HG03432 (cell line): Measurements from ENCODE around the gene PNPLA1.
"Not testable (repeated sequence)": the region's sequence is repeated elsewhere in the genome, so short reads cannot be mapped to it uniquely, and the experiment has no call there.

Experiments used
- ATAC-seq: cut with Tn5 transposase; IDR thresholded peaks from one replicate; pipeline ENCODE4 v1.9.1; 2021; ENCODE audit warnings: mild to moderate bottlenecking, moderate library complexity; ENCODE audit not compliant: unreplicated experiment

The PNPLA1 gene

DNA sequence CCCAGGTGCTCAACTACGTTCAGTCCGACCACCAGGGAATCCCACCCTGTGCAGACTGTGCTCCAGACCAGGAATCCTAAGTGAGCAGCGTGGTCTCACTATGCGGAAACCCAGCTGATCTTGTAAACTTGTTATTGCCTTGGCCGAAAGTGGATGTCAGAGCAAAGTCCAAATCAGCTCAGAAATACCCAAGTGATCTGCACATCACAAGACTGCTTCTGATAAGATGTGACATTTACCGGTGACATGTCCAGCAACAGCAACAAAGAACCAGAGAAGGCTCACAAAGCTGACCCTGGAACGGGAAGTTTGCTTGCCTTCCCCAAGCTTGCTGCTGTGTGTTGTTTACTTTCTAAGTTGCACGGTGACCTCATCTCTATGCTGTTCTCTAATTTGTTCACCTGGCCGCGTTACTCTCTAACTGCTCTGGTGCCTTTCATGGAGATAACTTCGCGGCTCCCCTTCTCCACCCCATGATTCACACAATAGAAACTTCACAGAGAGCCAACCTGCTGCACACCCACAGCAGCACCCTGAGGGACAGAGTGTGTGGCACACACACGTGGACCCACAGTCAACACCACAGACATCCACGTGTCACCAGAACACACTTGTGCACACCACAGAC lies 65.1 kb downstream of the PNPLA1 start:
- no peak for ATAC-seq

DNA sequence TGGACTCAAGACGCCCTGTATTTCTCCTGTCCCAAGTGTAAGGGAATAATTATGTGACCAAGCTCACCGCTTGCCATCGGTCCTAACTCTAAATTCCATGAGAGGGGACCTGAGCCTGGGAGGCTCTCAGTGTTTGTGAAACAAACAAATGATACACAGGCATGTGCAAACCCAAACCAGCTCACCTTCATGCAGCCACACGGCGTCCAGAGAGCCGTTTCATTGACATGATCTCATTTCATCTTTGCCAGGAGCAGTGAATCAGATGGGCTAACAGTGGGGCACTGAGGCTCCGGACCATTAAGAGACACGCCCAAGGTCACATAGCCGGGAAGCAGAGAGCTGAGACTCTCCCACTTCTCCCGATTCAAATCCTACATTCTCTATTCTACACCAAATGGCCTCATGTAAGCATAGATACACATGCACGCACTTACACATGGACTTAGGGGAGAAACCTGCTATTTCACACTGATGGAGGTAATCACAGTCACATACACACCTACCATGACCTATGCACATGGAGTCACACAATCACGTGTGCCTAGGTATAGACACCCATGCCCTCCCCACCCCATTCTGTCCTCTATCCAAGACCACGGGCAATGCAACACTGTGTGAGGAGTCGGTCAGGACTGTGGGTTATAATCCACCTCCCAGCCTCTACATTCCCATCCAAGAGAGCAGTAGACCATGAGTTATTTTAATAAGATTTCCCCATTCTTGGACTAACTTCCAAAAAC lies 65.8 kb downstream of the PNPLA1 start:
- no peak for ATAC-seq

DNA sequence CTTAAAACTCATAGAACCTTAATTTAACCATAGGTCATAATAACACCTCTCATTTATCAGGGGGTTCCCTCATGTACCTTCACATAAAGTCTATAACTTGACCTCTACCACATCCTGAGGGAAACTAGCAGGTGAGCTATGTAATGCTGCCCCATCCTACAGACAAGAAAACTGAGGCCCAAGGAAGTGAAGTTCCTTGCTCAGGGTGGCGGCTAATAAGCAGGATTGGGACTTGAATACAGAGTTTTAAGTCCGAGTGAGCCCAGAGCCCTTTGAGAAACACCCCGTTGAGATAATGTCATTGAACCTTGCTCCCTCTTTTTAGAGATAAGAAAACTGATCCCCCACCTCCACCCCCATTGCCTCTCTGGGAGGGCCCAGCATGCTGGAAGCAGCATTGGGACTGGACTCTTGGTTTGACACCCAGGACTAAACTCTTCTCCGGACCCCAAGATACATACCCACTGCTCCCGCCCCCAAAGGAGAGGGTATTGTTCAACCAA lies 66.4 kb downstream of the PNPLA1 start:
- ATAC-seq = no peak

DNA sequence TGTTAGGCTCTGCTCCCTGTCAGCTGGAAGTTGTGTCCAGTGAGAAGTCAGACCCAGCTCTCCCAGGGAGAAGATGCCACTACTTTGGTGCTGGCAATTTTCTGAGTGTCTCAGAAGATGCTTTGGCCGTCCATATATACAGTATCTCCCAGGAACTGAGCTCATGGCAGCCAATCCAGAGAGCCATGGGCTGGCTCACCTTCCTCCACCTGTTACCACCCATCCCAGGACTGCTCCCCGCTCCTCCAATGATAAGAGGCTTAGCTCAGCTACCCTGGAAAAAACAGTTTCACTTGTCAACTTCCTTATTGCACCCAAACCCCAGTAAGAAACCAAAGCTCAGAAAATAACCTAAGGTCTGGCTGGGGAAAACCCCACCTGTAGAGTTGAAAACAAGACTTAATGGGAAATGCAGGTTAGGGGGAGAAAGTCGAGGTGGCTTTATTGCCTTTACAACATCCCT lies 67.0 kb downstream of the PNPLA1 start, which contains the start of gene BNIP5:
Gene BNIP5 (minus strand): TSS at position 110 of the 463 bp plus-strand sequence. CDS start 6,198 bp downstream, outside the sequence.
- no peak for ATAC-seq

DNA sequence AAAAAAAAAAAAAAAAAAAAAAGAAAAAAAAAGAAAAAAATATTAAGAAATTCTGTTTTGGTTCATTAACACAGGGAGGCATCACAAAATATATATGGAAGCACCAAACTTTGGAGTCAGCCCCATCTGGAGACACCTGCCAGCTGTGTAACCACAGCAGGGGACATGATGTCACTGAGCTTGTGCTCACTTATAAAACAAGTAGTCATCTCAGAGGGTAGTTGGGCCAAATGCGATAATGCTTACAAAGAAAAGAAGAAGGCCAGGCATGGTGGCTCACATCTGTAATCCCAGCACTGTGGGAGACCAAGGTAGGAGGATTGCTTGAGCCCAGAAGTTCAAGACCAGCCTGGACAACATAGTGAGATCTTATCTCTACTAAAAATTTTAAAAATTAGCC lies 68.0 kb downstream of the PNPLA1 start:
- ATAC-seq = no peak

DNA sequence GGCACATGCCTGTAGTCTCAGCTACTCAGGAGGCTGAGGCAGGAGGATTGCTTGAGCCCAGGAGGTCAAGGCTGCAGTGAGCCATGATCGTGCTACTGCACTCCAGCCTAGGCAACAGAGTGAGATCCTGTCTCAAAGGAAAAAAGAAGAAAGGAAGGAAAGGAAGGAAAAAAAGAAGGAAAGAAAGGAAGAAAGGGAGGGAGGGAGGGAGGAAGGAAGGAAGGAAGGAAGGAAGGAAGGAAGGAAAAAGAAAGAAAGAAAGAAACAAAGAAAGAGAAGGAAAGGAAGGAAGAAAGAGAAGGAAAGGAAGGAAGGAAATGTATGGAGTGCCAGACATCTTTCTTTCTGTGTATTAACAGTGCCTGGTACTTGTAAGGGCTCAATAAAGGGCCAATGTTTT lies 68.4 kb downstream of the PNPLA1 start:
- ATAC-seq = not testable (repeated sequence)

DNA sequence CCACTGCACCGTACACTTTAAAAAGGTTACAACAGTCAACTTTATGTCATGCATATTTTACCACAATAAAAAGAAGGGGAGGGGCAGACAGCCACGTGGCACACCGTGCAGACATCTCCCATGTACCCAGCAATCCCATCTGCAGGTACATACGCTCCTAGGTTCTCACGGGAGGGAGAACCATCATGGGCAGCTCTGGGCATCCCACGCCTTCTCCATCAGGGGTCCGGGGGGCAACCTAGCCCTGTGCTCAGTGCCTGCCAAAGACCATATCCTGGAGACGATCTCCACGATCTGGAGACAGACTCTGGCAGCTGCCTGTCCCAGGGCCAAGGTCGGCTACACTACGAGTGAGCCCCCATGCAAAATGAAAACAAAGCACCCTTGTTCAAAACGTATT lies 69.3 kb downstream of the PNPLA1 start:
- no peak for ATAC-seq

DNA sequence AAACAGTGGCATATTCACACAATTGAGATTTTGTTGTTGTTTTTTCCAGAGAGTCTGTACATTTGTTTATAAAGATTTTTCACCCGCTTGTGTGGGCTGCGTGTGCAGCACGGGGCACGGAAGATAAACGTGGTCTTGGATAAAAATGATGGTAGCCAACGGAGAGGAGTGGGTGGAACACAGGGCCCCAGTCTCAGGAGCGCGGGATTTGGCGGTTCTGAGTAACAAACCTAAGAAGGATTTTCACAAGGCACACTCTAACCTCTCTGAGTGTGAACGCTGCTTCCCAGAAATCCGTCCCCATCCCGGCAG lies 70.4 kb downstream of the PNPLA1 start:
- no peak for ATAC-seq

DNA sequence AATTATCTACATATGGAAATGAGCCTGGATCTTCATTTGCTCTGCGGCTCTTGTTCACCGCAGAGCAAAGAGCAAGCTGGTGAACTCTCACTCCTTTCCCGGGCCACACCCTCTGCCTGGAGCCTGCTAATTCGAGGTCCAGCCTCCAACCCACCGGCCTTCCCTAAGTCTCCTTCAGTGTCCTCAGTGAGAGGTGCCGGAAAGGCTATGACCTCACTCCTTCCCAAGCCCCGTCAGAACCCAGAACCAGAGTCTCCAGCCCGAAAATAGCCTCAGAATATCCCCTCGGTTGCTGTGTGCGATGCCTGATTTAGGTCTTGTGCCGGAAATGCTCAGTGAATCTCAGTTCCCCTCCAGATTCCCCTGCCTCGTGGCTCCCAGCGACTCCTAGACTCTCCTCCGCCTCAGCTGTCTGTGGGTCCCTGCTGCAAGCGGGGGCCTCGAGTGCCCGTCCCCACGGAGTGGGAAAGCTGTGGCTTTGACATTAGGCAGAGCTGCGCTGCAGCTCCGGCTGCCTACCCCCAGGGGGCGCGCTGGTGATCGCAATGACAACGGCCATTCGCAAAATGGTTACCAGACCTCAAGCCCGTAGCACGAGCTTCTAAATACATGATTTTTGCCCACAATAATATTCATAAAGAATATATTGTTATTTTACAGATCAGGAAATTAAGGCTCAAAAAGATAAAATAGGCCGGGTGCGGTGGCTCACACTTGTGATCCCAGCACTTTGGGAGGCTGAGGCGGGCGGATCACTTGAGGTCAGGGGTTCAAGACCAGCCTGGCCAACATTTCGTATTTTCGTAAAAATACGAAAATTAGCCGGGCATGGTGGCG lies 71.0 kb downstream of the PNPLA1 start:
- ATAC-seq = no peak

DNA sequence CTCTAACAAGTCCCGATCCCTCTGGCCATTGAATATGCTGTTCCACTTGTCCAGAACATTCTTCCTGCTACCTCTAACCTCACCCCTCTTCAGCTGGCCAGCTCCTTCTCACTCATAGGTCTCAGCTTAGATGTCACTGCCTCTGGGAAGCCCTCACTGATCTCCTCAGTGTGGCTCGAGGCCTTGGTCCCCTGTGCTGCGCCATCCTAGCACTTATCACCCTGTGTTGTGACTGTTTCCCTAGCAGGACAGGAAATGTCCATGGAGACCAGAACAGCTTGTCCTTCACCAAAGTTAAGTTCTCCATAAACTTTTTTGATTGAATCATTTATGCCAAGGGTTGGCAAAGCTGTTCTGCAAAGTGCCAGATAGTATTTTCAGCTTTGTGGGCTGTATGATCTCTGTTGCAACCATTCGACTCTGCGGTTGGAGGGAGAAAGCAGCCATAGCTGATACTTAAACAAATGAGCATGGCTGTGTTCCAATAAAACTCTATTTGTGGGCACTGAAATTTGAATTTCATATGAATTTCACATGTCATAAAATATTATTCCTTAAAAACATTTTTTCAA lies 73.3 kb downstream of the PNPLA1 start:
- no peak for ATAC-seq

DNA sequence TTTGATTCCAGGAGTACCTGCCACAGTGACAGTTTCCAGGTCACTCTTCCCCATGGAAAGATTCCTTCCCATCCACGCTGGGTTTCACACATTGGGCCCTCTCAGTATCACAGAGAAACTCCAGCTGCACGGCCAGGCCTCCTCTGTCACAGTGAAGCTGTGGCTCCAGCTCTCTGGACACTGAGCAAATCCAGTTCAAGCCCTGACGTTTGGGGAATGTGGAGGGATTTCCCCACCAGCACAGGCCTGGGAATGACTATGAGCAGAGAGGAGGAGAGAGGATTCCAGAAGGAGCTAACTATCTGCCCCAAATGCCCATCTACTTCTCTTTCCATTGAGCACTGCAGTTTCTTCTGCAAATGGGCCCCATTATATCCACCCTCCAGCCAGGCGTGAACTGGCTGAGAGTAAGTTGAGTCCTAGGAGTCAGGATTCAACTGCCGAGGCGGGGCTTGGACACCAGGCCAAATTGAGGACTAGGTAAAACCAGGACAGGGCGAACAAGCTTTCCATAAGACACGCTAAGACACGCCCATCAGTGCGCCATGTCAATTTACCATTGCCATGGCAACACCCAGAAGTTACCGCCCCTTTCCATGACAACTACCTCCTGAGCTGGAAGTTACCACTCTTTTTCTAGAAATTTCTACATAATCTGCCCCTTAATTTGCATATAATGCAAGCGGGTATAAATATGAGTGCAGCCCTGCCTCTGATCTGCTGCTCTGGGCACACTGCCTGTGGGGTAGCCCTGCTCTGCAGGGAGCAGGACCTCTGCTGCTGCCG lies 76.0 kb downstream of the PNPLA1 start:
- ATAC-seq = no peak

DNA sequence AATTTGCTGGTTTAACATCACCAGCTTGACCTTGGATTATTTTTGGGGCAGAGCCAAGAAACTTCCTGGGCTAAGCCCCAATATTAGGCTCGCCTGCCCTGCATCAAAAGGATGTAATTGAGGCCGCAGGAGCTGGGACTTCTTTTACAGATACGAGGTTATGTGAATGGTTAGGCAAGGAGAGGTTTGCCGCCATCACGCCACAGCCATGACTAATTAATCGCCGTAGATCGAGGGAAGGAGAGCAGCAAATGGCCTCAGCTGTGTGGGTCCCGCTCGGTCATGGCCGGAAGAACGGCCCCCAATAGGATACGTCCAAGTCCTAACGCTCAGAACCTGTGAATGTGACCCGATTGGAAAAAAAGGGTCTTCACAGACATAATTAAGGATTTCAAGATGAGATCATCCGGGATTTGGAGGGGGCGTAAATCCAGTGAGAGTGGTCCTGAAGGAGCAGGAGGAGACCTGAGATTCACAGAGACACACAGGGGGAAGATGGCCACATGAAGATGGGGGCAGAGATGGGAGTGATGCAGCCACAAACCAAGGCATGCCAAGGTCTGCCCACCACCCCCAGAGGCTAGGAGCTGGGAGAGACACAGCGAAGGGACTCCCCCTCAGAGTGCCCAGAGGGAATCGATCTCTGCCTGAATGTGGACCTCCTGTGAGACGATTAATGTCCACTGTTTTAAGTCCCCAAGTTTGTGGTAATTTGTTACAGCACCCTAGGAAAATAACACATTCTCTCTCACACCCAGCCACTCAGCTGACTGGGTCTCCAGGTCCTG lies 76.8 kb downstream of the PNPLA1 start:
- ATAC-seq = no peak

DNA sequence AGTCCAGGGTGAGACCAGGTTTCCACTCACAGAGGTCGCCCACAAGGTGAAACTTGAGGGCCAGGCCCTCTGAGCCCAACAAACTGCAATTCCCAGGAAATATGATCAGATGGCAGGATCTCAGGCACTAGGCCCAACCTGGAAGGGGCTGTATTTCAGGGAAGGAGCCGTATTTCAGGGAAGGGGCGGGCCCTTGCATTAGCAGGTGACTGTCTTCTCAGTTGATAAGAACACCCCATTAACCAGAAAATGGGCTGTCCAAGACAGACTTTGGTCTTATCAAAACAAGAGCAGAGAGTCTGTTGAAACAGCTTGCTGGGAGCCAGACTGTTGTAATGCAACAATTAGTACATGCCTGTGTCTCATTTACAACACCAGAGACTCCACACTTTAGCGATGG lies 77.8 kb downstream of the PNPLA1 start:
- ATAC-seq = no peak

DNA sequence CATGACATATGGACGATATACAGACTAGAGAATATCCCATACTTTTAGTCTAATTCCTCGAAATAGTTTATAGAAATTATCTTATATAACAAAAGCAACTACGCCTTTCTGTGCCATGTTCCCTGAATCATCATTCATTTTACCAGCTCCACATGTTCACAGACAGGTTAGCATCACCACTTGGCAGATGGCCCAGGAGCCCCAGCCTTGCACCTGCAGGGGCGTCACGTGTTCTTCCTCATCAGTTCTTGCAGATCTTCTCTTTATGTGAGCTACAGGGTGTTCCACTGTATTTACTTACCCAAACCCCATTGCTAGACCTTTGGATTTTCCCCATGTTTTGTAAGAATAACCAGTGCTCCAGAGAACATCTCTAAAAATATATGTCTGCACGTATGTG lies 79.4 kb downstream of the PNPLA1 start:
- ATAC-seq = no peak

DNA sequence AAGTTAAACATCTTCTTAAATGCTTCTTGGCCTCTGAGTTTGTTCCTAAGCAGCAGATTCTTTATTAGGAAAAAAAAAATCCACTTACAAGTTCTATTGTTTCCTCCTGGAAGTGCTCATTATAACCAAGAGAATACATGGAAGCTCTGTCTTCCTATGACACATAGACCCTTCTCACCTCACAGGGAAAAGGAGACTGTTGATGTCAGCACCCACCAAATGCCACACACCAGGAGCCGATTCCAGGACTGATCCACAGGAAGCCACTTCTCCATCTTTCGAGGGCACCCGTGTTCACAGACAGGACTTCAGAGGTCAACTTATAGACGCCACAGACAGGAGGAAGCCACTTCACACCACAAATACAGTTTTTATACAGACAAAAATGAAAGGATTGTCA lies 80.2 kb downstream of the PNPLA1 start:
- no peak for ATAC-seq

DNA sequence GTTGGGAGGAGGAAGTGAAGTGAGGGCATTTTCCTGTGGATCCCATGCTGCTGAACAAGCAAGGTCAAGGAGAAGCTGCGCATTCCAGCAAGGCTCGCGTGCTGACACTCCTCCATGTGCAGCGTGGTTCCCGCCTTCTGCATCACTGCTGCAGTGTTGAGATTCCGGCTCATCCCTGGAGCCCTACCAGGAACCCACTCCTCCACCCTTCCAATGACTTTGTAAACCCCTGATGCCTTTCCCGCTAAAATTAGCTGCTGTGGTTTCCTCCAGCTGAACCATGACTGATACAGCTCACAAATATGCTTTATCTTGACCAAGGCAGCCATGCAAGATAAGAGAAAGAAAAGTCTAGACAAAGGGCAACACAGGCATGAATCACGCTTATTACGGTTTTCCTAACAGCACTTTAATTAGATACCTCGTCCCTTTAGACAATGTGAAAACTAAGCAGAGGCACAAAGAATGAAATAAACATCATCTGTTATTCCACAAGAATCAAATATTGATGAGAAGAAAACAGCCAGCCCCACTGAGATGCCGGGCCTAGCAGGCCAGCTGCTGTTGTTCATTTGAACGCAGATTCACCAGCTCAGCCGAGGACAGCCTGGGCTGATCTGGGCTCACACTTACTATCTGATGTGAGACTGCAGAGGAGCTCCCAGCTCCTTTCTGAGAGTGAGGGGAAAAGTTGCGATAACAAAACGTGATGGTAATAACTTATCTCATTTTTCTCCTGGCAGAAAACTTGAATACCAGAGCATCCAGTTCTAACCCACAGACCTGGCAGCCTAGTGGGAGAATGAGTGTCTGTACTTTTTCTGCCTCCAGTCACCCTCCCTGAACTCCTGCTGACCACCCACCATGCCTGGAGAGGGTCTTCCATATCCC lies 81.1 kb downstream of the PNPLA1 start:
- no peak for ATAC-seq

DNA sequence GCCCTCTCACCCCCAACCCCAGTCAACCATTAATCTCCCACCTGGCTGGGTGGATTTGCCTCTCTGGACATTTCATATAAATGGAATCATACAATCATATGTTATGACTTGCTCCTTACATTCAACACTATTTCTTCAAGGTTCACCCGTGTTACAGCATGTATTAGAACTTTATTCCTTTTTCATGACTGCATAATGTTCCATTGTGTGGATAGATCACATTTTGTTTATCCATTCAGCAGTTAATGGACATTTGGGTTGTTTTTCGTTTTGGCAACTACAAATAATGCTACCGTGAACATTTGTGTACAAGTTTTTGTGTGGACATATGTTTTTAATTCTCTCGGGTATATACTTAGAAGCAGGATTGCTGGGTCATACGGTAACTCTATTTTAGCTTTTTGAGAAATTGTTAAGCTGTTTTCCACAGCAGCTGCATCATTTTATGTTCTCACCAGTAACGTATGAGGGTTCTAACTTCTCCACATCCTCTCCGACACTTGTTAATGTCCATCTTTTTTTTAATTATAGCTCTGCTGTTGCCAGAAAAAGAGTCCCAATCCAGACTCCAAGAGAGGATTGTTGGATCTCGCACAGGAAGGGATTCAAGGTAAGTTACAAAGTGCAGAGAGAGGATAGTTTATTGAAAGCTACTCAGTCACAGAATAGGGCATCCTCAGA lies 82.8 kb downstream of the PNPLA1 start:
- ATAC-seq = no peak

DNA sequence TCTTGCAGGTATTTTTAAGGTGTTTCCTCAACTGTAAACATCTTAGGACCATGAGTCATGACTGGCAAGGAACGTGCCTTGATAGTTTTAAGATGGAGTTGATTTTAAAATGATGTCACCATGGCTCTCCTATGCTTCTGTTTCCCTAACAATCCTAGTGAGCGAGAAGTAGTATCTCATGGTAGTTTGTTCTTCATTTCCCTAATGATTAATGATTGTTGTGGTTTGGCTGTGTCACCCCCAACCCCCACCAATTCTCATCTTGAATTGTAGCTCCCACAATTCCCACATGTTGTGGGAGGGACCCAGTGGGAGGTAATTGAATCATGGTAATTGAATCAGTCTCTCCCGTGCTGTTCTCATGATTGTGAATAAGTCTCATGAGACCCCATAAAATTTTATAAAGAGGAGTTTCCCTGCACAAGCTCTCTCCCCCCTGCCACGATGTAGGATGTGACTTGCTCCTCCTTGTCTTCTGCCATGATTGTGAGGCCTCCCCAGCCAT lies 83.6 kb downstream of the PNPLA1 start:
- no peak for ATAC-seq
